Measurements from ENCODE around the gene PRKCA.
"Not testable (repeated sequence)": the region's sequence is repeated elsewhere in the genome, so short reads cannot be mapped to it uniquely, and the experiment has no call there.

Gene PRKCA

DNA sequence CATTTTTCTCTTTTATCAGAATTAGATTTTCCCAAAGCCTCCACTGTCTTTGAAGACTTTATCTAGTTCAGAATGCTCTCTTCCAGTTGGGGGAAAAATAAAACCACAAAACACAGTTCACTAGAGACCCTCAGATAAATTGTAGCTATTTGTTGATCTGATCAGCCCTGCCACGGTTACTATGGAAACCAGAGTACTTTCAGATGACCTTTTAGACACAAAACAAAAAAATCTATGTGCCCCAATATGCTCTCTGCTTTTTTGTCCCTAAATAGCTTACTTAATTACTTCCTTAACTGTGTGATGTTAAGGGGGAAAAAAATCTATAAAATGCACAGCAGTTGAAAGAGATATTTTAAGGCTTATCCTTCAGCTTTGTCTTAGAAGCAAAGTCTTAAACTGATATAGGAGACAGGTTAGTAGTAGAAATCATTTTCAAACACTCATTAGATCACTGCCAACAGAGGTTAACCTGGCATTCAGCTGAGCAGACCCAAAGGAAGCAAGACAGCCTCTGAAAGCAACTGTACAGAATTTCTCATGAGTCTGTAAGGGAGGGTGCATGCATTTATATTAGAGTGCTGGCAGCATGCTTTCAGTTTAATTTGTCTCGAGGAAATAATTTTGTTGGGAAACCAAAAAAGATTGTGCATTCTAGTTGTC, 402.6 kb downstream of the PRKCA start:
- no peak for DNase-seq

DNA sequence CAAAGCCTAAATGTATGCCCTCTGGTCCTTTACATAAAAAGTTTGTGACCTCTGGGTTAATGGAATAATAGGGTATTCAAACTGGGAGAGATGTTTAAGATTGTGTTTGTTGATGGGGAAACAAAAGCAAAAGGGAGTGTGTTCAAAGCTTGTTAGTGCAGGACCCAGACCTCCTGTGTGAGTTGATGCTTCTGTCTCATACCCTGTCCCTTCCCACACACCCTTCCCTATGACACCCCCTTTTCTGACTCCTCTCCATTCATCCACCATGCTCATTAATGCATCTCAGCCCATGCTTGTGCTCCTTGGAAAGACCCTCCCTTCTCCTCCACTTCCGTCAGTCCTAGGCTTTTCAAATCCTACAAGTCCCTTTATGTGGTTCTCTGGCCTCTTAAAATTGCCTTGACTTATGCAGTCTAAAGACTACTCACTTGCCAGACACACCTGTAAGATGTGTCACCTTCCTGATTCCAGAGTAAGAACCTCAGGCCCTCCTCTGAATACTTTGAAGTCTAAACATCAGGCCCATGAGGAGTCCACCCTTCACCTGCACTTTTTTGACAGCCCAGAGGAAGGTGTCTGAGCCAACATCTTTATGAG, 404.5 kb downstream of the PRKCA start:
- no peak for DNase-seq

DNA sequence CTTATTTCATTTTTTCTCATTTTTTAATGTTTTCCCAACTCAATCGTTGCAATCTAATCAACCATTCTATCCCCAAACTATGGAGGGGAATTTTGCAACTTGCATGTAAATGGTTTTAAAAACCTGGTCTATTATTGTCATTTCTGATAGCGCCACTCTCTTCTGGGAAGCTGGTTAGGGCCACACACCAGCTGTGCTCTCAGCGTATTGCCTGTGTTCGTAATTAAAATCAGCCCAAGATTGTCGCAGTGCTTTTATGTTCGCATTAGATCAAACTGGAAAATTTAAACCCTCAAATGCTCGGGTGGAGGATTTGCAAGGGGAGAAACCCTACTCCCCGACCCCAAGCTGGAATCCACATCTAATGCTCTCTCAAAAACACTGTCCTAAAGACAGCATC, 409.0 kb downstream of the PRKCA start:
- no peak for DNase-seq

DNA sequence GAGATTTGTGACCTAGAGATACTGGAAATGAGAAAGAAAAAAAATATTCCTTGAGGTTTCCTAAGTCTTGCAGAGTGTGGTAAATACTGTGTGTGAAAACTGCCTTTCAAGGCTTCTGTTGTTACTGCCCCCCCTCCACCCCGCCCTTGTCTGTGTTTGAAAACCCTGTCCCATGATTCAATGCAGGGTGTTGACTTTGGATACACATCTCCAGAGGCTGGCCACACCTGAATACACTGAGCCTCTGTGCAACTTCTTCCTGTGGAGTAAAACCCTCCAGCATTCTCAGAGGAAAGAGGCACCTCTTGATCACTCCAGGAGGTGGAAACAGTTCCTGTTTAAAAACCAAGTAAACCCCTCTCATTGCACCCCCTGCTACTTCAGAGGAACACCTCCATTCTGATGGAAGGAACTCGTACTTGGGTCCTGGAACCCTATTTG, 409.5 kb downstream of the PRKCA start:
- no peak for DNase-seq

DNA sequence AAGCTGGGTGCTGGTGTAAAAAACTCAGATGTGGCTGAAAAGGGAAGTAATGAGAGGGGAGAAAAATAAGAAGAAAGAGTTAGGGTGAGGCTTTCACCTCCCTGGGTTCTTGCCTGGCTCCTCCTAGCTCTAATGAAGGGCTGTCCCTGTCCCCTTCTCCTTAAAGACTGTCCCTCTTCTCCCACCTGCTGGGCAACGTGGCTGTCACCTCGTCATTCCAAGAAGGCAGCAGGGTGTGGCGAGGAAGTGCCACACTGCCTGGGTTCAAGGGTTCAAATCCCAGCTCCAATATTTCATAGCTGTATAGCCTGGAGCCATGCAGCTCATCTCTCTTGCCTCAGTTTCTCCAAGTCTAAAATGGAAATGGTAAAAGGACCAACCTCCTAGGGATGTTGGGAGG, 410.0 kb downstream of the PRKCA start:
- DNase-seq, result no peak

DNA sequence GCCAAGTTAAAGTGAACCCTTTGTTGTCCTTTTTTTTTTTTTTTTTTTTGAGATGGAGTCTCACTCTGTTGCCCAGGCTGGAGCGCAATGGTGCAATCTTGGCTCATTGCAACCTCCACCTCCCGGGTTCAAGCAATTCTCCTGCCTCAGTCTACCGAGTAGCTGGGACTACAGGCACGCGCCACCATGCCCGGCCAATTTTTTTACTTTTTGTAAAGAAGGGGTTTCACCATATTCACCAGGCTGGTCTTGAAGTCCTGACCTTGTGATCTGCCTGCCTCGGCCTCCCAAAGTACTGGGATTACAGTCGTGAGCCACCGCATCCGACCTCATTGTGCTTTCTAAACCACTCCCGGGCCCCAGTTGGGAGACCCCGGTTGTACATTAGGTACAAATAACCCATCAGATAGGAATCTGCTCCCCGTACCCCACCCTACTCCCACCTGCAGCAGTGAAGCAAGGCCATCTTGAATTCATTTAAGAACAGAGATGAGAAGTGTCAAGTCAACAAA, 410.7 kb downstream of the PRKCA start:
- not testable (repeated sequence) for DNase-seq

DNA sequence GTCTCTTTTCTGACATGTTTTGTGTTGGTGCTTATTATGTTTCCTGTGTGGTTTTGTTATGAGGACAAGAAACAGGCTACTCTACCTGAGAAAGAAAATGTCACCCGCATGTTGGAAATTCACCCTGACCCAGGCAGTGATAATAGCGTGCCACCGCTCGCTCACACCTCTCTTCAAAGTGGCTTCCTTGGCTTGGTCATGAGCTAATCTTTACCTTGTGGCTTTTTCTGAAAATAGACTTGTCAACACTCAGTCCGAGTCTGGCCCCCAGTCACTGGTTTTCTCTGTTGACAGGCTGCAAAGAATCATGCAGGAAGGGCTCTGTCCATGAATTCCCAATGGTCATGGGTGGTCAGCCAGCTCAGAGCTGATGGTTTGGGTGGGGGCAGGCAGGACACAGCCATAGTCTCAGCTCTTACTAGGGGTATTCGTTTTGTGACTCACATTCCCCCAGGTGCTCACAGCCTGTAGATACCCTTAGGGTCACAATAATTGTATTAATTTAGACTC, 411.2 kb downstream of the PRKCA start:
- peak; percentile 23 for DNase-seq

DNA sequence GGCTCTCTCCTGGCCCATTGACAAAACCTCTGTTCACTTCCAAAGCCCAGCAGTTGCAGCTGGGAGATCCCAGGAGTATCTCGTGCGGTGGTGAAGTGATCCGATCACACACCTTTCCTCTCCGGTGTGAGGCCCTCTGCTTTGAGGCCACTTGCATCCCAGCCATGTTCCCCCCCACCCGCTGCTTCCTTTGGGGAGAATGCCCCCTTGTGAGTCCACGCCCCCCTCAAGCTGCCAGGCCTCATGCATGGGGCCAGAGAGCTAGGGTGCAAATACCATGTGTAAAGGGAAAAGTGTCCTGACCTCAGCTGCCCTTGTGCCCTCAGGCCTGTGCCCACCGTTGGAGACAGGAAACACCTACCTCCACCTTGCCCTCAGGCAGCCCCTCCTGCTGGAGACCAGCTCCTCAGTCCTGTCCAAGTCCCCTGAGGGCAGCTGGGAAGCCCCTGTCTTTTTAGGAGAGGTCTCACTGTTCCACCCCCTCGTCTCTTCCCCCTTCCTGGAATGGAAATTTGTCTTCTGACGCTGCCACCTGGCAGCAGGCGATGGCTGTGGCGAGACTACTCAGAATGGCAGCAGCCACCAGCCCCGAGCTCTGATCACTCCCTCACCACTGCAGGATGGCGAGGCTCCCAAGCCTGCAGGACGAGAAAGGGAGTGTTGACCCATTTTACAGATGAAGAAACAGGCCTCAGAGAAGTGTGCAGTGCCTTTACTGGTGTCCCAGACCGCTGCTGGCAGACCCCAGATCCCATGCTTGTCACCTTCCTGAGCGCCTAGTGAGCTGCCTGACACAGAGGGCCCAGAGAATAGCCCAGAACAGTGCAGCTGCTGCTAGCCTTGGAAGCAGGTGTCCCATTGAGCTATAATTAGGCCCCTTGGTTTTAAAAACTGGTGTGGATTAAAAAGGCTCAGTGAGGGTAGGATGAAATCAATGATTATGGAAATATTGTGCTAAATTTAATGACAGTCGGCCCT, 411.9 kb downstream of the PRKCA start:
- DNase-seq, result no peak

DNA sequence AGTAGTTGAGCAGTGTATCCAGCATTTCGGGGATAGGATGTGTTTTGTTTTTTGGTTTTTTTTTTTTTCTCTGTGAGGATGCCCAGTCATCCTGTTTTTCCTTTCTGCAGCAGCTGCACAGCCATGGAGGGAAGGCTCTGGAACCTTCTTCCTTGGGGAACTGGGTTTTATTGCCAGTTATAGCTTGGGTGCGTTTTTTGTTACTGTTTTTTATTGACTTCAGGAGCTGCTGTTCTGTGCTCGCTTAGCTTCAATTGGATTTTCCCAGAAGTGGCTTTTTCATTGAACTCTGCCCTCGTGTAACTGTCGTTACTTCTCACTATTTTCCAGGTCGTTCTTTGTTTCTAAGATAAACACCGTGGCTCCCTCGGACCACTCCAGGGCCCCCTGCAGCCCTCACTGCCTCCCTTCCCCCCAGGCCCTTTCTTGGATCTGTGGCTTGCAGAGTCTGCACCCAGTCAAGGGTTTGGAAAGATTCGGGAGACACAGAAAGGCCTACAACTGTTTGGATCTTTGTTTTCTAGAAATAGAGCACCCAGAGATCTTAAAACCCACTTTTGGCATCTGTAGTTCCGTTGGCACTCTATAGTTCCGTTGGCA, 412.8 kb downstream of the PRKCA start:
- no peak for DNase-seq

DNA sequence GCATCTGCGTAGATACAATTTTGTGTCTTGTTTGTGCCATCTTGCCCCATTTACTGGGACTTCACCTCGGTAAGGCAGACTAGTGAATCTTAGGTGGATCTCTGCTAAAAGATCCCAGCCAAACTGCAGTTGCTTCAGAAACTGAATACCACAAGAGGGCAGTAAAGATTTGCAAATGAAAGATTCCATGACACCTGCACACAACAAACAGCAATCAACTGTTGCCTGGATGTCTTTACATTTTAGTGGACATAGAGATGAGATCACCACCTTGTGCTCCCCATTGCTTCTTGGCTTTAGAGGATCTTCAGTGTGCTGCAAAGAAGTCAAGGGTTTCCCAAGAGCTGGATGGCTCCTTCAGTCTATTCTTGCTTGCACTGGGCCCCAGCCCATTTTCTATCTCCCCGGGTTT, 413.3 kb downstream of the PRKCA start:
- DNase-seq, result peak; percentile 44

DNA sequence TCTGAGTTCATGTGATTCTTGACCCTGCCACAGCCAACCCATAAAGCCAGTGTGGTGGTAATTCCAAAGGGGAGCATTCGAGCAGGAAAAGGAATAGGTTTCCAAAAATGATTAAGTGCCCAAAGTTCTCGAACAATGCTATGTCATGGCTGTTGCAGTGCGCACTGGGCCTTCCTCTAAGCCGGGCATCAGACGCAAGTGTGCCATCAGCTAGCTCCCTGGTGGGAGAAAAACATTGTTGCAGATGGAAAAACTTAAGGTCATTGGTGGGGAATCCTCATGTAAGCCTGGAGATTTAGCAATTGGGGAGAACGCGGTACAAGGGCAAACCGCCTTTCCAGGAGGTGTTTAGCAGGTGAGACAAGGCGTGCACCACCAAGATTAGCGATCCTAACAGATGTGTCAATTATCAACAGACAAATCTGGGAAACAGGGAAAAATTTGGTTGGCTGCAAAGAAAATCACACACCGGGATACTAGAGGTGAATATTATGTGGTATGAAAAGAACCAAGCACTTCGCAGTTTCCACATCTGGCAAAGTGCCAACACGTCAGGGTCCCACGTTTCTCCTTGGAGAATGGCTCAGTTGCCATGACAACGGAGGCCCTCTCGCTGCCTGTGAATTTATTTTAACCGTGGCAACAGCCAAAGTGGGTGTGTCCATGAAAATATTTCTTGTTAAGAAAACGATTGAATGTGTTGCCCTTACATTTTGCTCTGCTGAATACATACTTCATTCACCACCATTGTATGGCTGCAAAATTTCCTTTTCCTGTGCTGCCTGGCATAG, 414.0 kb downstream of the PRKCA start:
- DNase-seq, result no peak

DNA sequence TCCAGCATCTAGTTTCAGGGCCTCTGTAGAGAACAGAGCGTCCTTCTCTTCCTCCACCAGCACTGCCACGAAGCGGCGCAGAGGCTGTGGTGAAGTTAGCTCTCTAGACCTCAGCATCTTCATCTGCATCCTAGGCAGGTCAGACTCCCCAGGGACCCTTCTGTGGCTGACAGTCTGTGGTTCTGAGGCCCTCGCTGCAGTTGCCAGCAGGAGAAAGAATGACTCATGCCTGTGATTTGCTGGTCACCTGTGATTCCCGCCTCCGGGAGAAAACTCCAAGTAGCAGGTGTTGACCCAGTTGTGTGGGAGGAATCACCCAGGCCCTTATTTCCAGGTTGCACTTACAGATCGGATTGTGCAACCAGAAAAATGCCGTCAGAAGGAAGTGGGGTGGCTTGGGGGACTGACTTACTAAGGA, 415.2 kb downstream of the PRKCA start:
- no peak for DNase-seq

DNA sequence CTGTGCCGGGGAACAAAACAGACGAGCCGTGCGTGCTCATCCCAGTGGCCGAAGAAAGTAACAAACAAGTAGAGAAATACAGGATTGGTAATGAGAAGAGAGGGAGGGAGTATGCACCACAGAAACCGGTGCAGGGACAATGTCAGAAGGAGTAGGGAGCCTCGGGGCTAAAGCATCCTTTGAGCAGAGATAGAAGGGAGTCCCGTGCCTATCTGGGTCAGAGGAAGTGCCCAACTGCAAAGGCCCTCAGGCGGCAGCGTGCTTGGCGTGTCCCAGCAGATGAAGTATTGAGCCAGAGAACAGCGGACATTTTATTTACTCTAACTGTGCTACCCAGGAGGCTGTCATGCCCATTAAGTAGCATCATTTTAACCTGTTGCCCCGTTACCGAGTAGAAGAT, 417.6 kb downstream of the PRKCA start:
- DNase-seq, result no peak

DNA sequence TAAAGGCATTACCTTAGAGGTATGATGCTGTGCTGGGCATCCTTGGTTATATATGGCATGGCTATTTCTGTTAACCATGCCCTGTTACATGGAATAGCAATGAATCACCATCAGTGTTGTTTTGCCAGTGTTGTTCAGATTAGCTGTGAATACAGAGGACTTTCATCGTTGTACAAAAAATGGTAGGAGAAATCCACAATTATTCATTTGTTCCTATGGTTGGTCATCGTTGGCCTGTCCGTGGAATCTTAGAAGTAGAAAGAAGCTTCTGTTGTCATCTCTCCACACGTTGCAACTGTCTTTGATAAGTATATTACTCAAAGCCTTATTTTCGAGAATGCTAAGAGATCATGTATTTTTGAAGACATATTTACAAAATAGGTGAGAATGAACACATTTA, 418.2 kb downstream of the PRKCA start:
- no peak for DNase-seq

DNA sequence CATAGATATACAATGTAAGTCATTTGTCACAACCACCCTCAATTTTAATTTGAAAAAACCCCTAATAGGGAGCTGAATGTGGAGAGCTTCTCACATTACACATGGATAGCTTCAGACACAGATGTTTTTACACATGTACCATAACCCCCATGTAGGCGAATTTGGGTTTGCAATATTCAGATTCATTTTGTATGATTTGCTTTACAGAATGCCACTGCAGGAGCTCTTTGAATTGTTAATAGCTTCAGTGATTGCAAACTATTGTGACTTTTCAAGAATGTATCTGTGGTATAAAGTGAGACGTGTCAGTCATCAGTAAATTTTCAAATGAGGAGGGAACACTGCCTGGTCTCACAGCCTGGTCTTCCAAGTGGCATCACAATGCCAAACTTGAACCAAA, 419.9 kb downstream of the PRKCA start:
- DNase-seq, result no peak

DNA sequence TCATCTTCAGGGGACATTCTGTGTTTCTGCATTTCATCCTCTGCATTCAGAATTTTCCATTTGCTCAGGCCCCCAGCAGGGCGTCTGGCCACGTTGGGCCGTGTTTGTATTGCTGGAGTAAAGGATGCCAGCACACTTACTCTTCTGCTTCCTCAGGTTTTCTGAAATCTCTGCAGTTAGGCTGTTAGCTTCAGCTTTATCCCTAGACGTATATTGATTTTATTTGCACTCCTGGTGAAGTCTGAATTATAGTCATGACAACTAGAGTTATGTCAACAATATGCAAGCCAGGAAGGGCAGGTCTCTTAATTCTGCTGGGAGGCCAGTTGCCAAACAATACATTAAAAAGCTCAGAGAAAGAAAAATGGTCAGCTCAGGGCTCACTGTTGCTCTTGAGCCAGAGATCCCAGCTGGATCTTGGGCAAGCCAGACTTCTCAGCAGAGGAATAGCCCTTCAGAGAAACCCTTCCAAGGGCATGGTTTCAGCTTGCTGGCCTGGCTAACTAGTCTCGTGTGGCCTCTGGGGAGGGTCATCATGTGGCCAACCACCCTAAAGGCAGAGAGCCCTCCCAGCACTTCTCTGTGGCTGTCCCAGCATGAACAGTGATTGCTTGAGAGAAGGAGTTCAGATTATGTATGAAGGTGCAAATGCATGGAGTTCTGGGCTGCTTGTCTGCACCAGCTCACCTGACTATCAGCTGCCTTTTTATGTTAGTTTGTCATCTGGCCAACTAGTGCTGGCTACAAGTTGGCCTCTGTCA, 422.3 kb downstream of the PRKCA start:
- no peak for DNase-seq

DNA sequence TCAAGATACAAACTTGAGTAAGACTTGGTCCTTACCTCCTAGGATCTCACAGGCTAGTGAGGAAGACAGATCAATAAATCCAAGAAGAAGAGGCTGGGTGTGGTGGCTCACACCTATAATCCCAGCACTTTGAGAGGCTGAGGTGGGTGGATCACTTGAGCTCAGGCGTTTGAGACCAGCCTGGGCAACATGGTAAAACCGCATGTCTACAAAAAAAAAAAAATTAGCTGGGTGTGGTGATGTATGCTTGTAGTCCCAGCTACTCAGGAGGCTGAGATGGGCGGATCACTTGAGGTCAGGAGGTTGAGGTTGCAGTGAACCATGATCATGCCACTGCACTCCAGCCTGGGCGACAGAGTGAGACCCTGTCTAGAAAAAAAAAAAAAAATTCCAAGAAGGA, 423.0 kb downstream of the PRKCA start:
- not testable (repeated sequence) for DNase-seq

DNA sequence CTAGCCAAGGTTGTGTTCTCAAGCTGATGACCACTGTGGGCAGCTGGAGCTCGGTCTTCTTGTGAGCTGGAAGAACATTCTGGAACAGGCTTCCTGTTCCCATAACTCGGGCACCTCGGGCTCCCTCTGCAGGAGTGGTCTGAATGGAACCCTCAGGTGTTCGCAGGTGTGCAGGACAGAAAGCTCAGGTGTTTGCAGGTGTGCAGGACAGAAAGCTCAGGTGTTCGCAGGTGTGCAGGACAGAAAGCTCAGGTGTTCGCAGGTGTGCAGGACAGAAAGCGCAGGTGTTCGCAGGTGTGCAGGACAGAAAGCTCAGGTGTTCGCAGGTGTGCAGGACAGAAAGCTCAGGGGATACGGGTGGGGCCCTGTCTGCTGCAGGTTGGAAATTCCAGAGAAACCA, 423.5 kb downstream of the PRKCA start:
- DNase-seq, result no peak

DNA sequence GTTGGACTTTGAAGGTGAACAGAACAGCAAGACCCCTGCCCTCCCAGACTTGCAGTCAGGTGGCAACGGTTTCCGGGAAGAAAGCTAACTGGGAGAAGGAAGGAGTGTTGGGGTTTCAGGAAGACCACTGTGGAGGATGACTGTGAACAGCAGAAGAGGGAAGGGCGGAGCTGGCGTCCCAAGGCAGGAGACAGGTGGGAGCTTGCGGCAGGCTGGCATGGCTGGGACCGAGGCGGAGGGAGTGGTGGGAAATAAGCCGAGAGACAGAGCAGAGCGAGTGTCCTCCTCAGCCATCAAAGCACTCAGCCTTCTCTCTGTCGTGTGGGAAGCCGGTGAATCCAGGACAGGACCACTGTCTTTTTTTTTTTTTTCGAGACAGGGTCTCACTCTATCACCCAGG, 424.0 kb downstream of the PRKCA start:
- DNase-seq, result no peak

DNA sequence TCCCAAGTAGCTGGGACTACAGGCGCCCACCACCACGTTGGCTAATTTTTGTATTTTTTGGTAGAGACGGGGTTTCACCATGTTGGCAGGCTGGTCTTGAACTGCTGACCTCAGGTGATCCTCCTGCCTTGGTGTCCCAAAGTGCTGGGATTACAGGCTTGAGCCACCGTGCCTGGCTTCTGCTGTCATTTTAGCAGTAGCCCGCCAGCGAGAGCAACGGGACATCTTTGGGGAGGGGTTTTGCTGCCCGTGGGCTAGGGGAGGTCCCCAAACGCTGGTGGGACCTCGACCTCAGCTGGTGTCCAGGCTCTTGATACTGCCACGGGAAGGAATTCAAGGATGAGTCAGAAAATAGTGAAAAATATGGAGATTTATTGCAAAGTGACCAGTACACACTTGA, 424.4 kb downstream of the PRKCA start:
- no peak for DNase-seq

All from CD4-positive, alpha-beta T cell treated with Interleukin-4 for 4 hours (primary cell).